ENCODE data around the gene SSH2. TPM values are rescaled to one million over a fixed set of nuclear protein-coding genes. Genes with fewer than 3 reads are reported as not detected.

SSH2 gene
- total RNA-seq, 1 experiment from 2014 or later, result 14.6 TPM

GRCh38 chr17:29705386-29705785 lies 224.6 kb downstream of the SSH2 start:
- Mint-ChIP-seq H3K27ac (no peak overlapping the region), H3K9me3 (no peaks in the 10 kb centered on the region), H3K27me3 (ENCODE audit: low read depth) (no peaks in the 10 kb centered on the region), H3K4me1 (no peaks in the 10 kb centered on the region), H3K4me3 (no peak overlapping the region), H3K36me3 (ENCODE audit: insufficient read depth in 1 of 3, low read depth in 3 of 3) (peaks cover 0 to 8% (median 0%) of the 10 kb centered on the region in 3 experiments; a peak in 2 of 7 replicates)
- Histone ChIP-seq H2BK120ac (ENCODE audit: low read depth, low read length, poor library complexity, severe bottlenecking) (no peak overlapping the region), H2BK12ac (ENCODE audit: insufficient read length, low read depth, low read length) (no peak overlapping the region), H3K4me1 (ENCODE audit: insufficient read depth, low read length) (no peaks in the 10 kb centered on the region; the same call in 1 of the 2 replicates), H4K8ac (replicated peaks; ENCODE audit: insufficient read length, low read depth, low read length) (no peak overlapping the region), H3K79me1 (ENCODE audit: insufficient read depth, low read depth, low read length, poor library complexity, severe bottlenecking) (no peaks in the 10 kb centered on the region), H3K4ac (ENCODE audit: low read depth, low read length) (no peak overlapping the region), H4K20me1 (ENCODE audit: control insufficient read depth, insufficient read depth, insufficient read length) (no peaks in the 10 kb centered on the region), H2BK5ac (ENCODE audit: insufficient read length, low read length) (no peak overlapping the region), H3K23me2 (ENCODE audit: insufficient read length, low read depth, low read length, poor library complexity, severe bottlenecking) (no peaks in the 10 kb centered on the region), H3K14ac (ENCODE audit: insufficient read depth, low read length) (no peak overlapping the region), H3K27me3 (ENCODE audit: insufficient read depth, low read length) (no peaks in the 10 kb centered on the region), H2AFZ (ENCODE audit: low read length) (no peak overlapping the region), H3K79me2 (ENCODE audit: insufficient read depth, low read length) (no peaks in the 10 kb centered on the region), H3K23ac (ENCODE audit: insufficient read length, low read depth, low read length) (no peak overlapping the region), H3K27ac (ENCODE audit: insufficient read length, low read depth, low read length) (no peak overlapping the region), H3K9me3 (ENCODE audit: control insufficient read depth, low read depth, low read length) (no peaks in the 10 kb centered on the region), H2BK20ac (ENCODE audit: low read depth, low read length, poor library complexity, severe bottlenecking) (no peak overlapping the region), H2BK15ac (ENCODE audit: low read depth, low read length) (no peak overlapping the region), H3K4me2 (ENCODE audit: insufficient read depth, insufficient read length, low read length) (no peak overlapping the region), H4K5ac (ENCODE audit: insufficient read length, low read depth, low read length) (no peak overlapping the region), H3K18ac (ENCODE audit: insufficient read length, low read depth, low read length) (no peak overlapping the region), H3K9ac (ENCODE audit: extremely low read depth, insufficient read length, low read length) (no peak overlapping the region), H2AK5ac (ENCODE audit: insufficient read length, low read length) (no peak overlapping the region), H3T11ph (ENCODE audit: low read length) (no peak overlapping the region), H4K91ac (ENCODE audit: insufficient read length, low read depth, low read length) (no peak overlapping the region), H3K56ac (ENCODE audit: insufficient read length, low read depth, low read length) (no peak overlapping the region)
- no peak for TF ChIP-seq CTCF (conservative IDR thresholded peaks at IDR 0.05)
- no CpG with 5 or more reads among the region's 3 CpGs for WGBS (ENCODE audit: extremely low coverage, insufficient read length, low lambda C conversion rate)
- no peak for DNase-seq

Measured in H9 (cell line).